WTC11 (cell line): ENCODE measurements around the gene C19orf73. TPM values are rescaled to one million over a fixed set of nuclear protein-coding genes. Genes with fewer than 3 reads are reported as not detected.

Source experiments
- ATAC-seq: fragments of 200-7000 bp; cut with Tn5 transposase; 2 replicates; pipeline ENCODE4 v1.10.0; 2021; ENCODE audit warnings: mild to moderate bottlenecking, moderate library complexity
- CTCF ChIA-PET: fragments of 300-600 bp; sonication (Branson Sonifier 250); formaldehyde crosslinking; loops from one replicate; lab custom pipeline; 2021; ENCODE audit warnings: antibody characterized with exemption; lab: Charles Lee
- POLR2A ChIA-PET: fragments of 350-600 bp; sonication (Branson Sonifier 250); formaldehyde crosslinking; loops from one replicate; lab custom pipeline; 2021; ENCODE audit warnings: antibody characterized with exemption; lab: Charles Lee
- DNase-seq: peaks from one replicate; pipeline ENCODE4 v3.0.0; 2021; ENCODE audit warnings: low spot score
- H3K27ac Mint-ChIP-seq: 2 replicates; pipeline ENCODE4 v1.8.0; 2021; ENCODE audit warnings: mixed read lengths
- H3K27me3 Mint-ChIP-seq: 2 replicates; pipeline ENCODE4 v1.8.0; 2021; ENCODE audit warnings: low read depth, mild to moderate bottlenecking, moderate library complexity, mixed read lengths
- H3K36me3 Mint-ChIP-seq: 2 replicates; pipeline ENCODE4 v1.8.0; 2021; ENCODE audit warnings: mixed read lengths
- H3K4me1 Mint-ChIP-seq: 2 replicates; pipeline ENCODE4 v1.8.0; 2022; ENCODE audit warnings: mixed read lengths
- H3K4me3 Mint-ChIP-seq: 2 replicates; pipeline ENCODE4 v1.8.0; 2021; ENCODE audit warnings: mild to moderate bottlenecking, moderate library complexity, mixed read lengths
- H3K9me3 Mint-ChIP-seq: 2 replicates; pipeline ENCODE4 v1.8.0; 2021; ENCODE audit warnings: mixed read lengths
- AFF4 ChIP-seq: sonication (generic); formaldehyde crosslinking; IDR thresholded peaks from 2 replicates; pipeline ENCODE4 v1.8.1; 2023; ENCODE audit warnings: mild to moderate bottlenecking, missing genetic modification reagents, borderline replicate concordance
- CBFB ChIP-seq: sonication (generic); formaldehyde crosslinking; IDR thresholded peaks from 2 replicates; pipeline ENCODE4 v1.8.1; 2022; ENCODE audit warnings: mild to moderate bottlenecking, low read depth, missing genetic modification reagents
- CTCF ChIP-seq: fragments of 200-600 bp; IDR thresholded peaks from 2 replicates; pipeline ENCODE4 v1.8.0; 2022; ENCODE audit warnings: antibody characterized with exemption
- E2F1 ChIP-seq: sonication (generic); formaldehyde crosslinking; IDR thresholded peaks from 2 replicates; pipeline ENCODE4 v1.8.0; 2022; ENCODE audit warnings: mild to moderate bottlenecking, missing genetic modification reagents
- ELF4 ChIP-seq: sonication (generic); formaldehyde crosslinking; IDR thresholded peaks from 2 replicates; pipeline ENCODE4 v1.8.1; 2022; ENCODE audit warnings: low read depth, mild to moderate bottlenecking, moderate library complexity, missing genetic modification reagents
- ESRRA ChIP-seq: sonication (generic); formaldehyde crosslinking; IDR thresholded peaks from 2 replicates; pipeline ENCODE4 v1.8.1; 2022; ENCODE audit warnings: mild to moderate bottlenecking, missing genetic modification reagents, borderline replicate concordance
- ETV6 ChIP-seq: sonication (generic); formaldehyde crosslinking; IDR thresholded peaks from 2 replicates; pipeline ENCODE4 v1.8.1; 2022; ENCODE audit warnings: mild to moderate bottlenecking, missing genetic modification reagents
- HMGA2 ChIP-seq: fragments of 250-450 bp; sonication (Bioruptor Pico); IDR thresholded peaks from 2 replicates; pipeline ENCODE4 v1.4.0; 2021; ENCODE audit warnings: mild to moderate bottlenecking, moderate library complexity
- RORB ChIP-seq: fragments of 250-450 bp; sonication (Bioruptor Pico); IDR thresholded peaks from 2 replicates; pipeline ENCODE4 v1.9.0; 2021; ENCODE audit warnings: mild to moderate bottlenecking
- SMAD3 ChIP-seq: sonication (generic); formaldehyde crosslinking; IDR thresholded peaks from 2 replicates; pipeline ENCODE4 v1.8.0; 2022; ENCODE audit warnings: missing genetic modification reagents, mild to moderate bottlenecking, borderline replicate concordance
- SMAD4 ChIP-seq: sonication (generic); formaldehyde crosslinking; IDR thresholded peaks from 2 replicates; pipeline ENCODE4 v1.8.0; 2022; ENCODE audit warnings: mild to moderate bottlenecking, missing genetic modification reagents
- ZBTB21 ChIP-seq: sonication (generic); formaldehyde crosslinking; IDR thresholded peaks from 2 replicates; pipeline ENCODE4 v1.8.1; 2023; ENCODE audit warnings: mild to moderate bottlenecking, missing genetic modification reagents, borderline replicate concordance
- total RNA-seq: library from RNA; stranded (reverse); gene quantifications from 3 replicates; pipeline ENCODE4 v1.2.3, GENCODE V29; 2021
- TF ChIP-seq, protein P1 (sequence below): sonication (generic); formaldehyde crosslinking; IDR thresholded peaks from 2 replicates; pipeline ENCODE4 v1.8.0; 2023; ENCODE audit warnings: missing genetic modification reagents
- TF ChIP-seq, protein P2 (sequence below): sonication (generic); formaldehyde crosslinking; IDR thresholded peaks from 2 replicates; pipeline ENCODE4 v1.8.1; 2023; ENCODE audit warnings: mild to moderate bottlenecking, missing genetic modification reagents, moderate library complexity
- TF ChIP-seq, protein P3 (sequence below): fragments of 250-450 bp; sonication (Bioruptor Pico); conservative IDR thresholded peaks from 2 replicates; pipeline ENCODE4 v1.9.0; 2021; ENCODE audit warnings: mild to moderate bottlenecking
- TF ChIP-seq, protein P4 (sequence below): sonication (generic); formaldehyde crosslinking; IDR thresholded peaks from 2 replicates; pipeline ENCODE4 v1.8.1; 2022; ENCODE audit warnings: missing genetic modification reagents, borderline replicate concordance

C19orf73 gene
- total RNA-seq, 1 experiment from 2014 or later, result 3.2 TPM

- TF ChIP-seq RORB (no peak), ETV6 (CRISPR knock-in tag) (no peak), ZBTB21 (CRISPR knock-in tag) (no peak), SMAD3 (CRISPR knock-in tag) (no peak), ESRRA (CRISPR knock-in tag) (no peak), CTCF (no peak), CBFB (CRISPR knock-in tag) (no peak)
- TF ChIP-seq, protein P1, sequence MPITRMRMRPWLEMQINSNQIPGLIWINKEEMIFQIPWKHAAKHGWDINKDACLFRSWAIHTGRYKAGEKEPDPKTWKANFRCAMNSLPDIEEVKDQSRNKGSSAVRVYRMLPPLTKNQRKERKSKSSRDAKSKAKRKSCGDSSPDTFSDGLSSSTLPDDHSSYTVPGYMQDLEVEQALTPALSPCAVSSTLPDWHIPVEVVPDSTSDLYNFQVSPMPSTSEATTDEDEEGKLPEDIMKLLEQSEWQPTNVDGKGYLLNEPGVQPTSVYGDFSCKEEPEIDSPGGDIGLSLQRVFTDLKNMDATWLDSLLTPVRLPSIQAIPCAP (CRISPR knock-in tag), result no peak
- TF ChIP-seq, protein P2, sequence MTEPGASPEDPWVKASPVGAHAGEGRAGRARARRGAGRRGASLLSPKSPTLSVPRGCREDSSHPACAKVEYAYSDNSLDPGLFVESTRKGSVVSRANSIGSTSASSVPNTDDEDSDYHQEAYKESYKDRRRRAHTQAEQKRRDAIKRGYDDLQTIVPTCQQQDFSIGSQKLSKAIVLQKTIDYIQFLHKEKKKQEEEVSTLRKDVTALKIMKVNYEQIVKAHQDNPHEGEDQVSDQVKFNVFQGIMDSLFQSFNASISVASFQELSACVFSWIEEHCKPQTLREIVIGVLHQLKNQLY (CRISPR knock-in tag), result no peak
Observed at GRCh38 chr19:49154279-49154678, 35.3 kb upstream of the C19orf73 start (continued).

- ChIA-PET CTCF (interaction anchor here (5.0 to 7.9 kb wide), 2 partner anchors 43 to 56 kb away, joined by 31 to 98 read pairs; no protein-coding TSS in a partner anchor), POLR2A (no interaction called here)
- Mint-ChIP-seq H3K4me3 (no peak overlapping the region), H3K27ac (no peak overlapping the region), H3K4me1 (peaks cover 30% of the 10 kb centered on the region), H3K9me3 (peaks cover 14% of the 10 kb centered on the region), H3K27me3 (peaks cover 64% of the 10 kb centered on the region), H3K36me3 (peaks cover 9% of the 10 kb centered on the region; the same call in 1 of the 2 replicates)
- TF ChIP-seq, protein P3, sequence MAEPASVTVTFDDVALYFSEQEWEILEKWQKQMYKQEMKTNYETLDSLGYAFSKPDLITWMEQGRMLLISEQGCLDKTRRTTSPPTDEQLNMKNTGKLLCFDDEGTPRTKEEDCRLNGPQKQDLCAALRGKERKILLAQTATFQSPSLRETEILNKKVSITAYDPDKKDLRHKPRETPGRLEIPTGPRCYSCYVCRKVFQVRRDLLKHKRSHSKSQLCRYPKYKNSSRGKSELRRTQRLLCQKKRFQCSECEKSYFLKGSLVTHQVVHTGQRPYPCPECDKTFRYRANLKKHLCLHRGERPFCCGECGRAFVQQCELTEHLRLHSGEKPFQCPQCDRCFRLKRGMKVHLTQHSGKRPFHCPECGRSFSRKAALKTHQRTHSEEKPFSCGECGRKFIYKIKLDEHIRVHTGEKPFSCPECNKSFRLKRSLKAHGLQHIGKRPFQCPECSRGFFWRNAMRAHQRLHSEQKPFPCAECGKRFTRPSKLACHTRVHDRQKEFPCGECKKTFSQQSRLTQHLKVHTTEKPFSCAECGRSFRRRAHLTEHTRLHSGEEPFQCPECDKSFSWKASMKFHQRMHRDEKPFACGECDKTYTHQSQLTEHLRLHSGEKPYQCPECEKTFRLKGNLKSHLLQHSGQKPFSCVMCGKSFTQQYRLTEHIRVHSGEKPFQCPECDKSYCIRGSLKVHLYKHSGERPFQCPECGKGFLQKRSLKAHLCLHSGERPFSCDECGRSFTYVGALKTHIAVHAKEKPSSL (CRISPR knock-in tag), result no peak
- TF ChIP-seq ELF4 (CRISPR knock-in tag), result no peak
- TF ChIP-seq HMGA2 (CRISPR knock-in tag), result no peak
- TF ChIP-seq AFF4 (CRISPR knock-in tag), result no peak
- no peak for TF ChIP-seq E2F1 (CRISPR knock-in tag)
- TF ChIP-seq, protein P4, sequence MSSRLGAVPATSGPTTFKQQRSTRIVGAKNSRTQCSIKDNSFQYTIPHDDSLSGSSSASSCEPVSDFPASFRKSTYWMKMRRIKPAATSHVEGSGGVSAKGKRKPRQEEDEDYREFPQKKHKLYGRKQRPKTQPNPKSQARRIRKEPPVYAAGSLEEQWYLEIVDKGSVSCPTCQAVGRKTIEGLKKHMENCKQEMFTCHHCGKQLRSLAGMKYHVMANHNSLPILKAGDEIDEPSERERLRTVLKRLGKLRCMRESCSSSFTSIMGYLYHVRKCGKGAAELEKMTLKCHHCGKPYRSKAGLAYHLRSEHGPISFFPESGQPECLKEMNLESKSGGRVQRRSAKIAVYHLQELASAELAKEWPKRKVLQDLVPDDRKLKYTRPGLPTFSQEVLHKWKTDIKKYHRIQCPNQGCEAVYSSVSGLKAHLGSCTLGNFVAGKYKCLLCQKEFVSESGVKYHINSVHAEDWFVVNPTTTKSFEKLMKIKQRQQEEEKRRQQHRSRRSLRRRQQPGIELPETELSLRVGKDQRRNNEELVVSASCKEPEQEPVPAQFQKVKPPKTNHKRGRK (CRISPR knock-in tag), result no peak
- TF ChIP-seq SMAD4, result no peak
- DNase-seq (no peak), ATAC-seq (no peak)
Observed at GRCh38 chr19:49153167-49153809, 34.3 kb upstream of the C19orf73 start.
